Measurements from ENCODE around the gene SLC2A5. TPM values are rescaled to one million over a fixed set of nuclear protein-coding genes. Genes with fewer than 3 reads are reported as not detected.
"Not testable (repeated sequence)": the region's sequence is repeated elsewhere in the genome, so short reads cannot be mapped to it uniquely, and the experiment has no call there.

Gene SLC2A5
- total RNA-seq, 2 donors from 2014 or later: 8.1 to 10.4 TPM

- DNase-seq (no peak), ATAC-seq (no peak)
- intact Hi-C loops (cut with DNase I, micrococcal nuclease): loop anchor here in 1 of 2 donors (10.0 kb wide), 1 partner anchor 181 kb away; no protein-coding TSS in a partner anchor
Measured at GRCh38 chr1:9095818-9096217, 26.4 kb upstream of the SLC2A5 start.

- intact Hi-C loops (cut with DNase I, micrococcal nuclease): loop anchor here in 1 of 2 donors (10.0 kb wide), 1 partner anchor 179 kb away; no protein-coding TSS in a partner anchor
- ATAC-seq, DNase-seq: not testable (repeated sequence)
Measured at GRCh38 chr1:9093996-9094595, 24.7 kb upstream of the SLC2A5 start.

GRCh38 chr1:9093581-9093980 lies 24.1 kb upstream of the SLC2A5 start:
- ATAC-seq (no peak), DNase-seq (no peak)
- intact Hi-C loops (cut with DNase I, micrococcal nuclease): loop anchor here in 1 of 2 donors (10.0 kb wide), 1 partner anchor 179 kb away; no protein-coding TSS in a partner anchor

- intact Hi-C loops (cut with DNase I, micrococcal nuclease): loop anchor here in 1 of 2 donors (10.0 kb wide), 1 partner anchor 178 kb away; no protein-coding TSS in a partner anchor
- ATAC-seq (no peak), DNase-seq (no peak)
Measured at GRCh38 chr1:9093091-9093490, 23.7 kb upstream of the SLC2A5 start.

- intact Hi-C loops (cut with DNase I, micrococcal nuclease): no loop called here
- ATAC-seq (no peak), DNase-seq (no peak)
Measured at GRCh38 chr1:9088807-9089206, 19.4 kb upstream of the SLC2A5 start.

GRCh38 chr1:9087411-9088125 lies 18.1 kb upstream of the SLC2A5 start:
- intact Hi-C loops (cut with DNase I, micrococcal nuclease): no loop called here

GRCh38 chr1:9086796-9087195 lies 17.4 kb upstream of the SLC2A5 start:
- ATAC-seq (no peak), DNase-seq (no peak)
- intact Hi-C loops (cut with DNase I, micrococcal nuclease): no loop called here

More at GRCh38 chr1:9087411-9088125, 18.1 kb upstream of the SLC2A5 start:
- DNase-seq: no peak
- no peak for ATAC-seq

GRCh38 chr1:9086045-9086444 lies 16.6 kb upstream of the SLC2A5 start:
- peak; percentile 89 for ATAC-seq
- intact Hi-C loops (cut with DNase I, micrococcal nuclease): no loop called here
- DNase-seq: no peak

- intact Hi-C loops (cut with DNase I, micrococcal nuclease): no loop called here
- DNase-seq (no peak), ATAC-seq (no peak)
Measured at GRCh38 chr1:9085306-9085940, 16.0 kb upstream of the SLC2A5 start.

- ATAC-seq: no peak
- intact Hi-C loops (cut with DNase I, micrococcal nuclease): no loop called here
- DNase-seq: peak; percentile 26 to 61
Measured at GRCh38 chr1:9084906-9085305, 15.5 kb upstream of the SLC2A5 start.

- intact Hi-C loops (cut with DNase I, micrococcal nuclease): no loop called here
- no peak for DNase-seq
Measured at GRCh38 chr1:9081473-9081872, 12.0 kb upstream of the SLC2A5 start.

GRCh38 chr1:9080705-9081291 lies 11.4 kb upstream of the SLC2A5 start:
- intact Hi-C loops (cut with DNase I, micrococcal nuclease): no loop called here
- DNase-seq (no peak), ATAC-seq (no peak)

More at GRCh38 chr1:9081473-9081872, 12.0 kb upstream of the SLC2A5 start:
- no peak for ATAC-seq

- ATAC-seq: no peak
- DNase-seq: no peak
- intact Hi-C loops (cut with DNase I, micrococcal nuclease): no loop called here
Measured at GRCh38 chr1:9079988-9080704, 10.7 kb upstream of the SLC2A5 start.

- intact Hi-C loops (cut with DNase I, micrococcal nuclease): no loop called here
- ATAC-seq (peak; percentile 76), DNase-seq (peak; percentile 27 to 54)
Measured at GRCh38 chr1:9078752-9079500, 9.5 kb upstream of the SLC2A5 start.

GRCh38 chr1:9078015-9078751 lies 8.7 kb upstream of the SLC2A5 start:
- no peak for ATAC-seq
- intact Hi-C loops (cut with DNase I, micrococcal nuclease): no loop called here
- DNase-seq: no peak

GRCh38 chr1:9075022-9075421 lies 5.6 kb upstream of the SLC2A5 start:
- intact Hi-C loops (cut with DNase I, micrococcal nuclease): no loop called here
- no peak for DNase-seq
- peak; percentile 57 for ATAC-seq

GRCh38 chr1:9073143-9073542 lies 3.7 kb upstream of the SLC2A5 start:
- ATAC-seq (no peak), DNase-seq (no peak)
- intact Hi-C loops (cut with DNase I, micrococcal nuclease): no loop called here

Data from left colon (tissue), 2 donors.